Ammon's horn (tissue), 1 donor: Measurements from ENCODE around the gene SLC7A4.

ENCODE experiments used
- DNase-seq: peaks from one replicate; pipeline ENCODE4 v3.0.0-alpha.2; 2016; ENCODE audit warnings: low spot score

SLC7A4 gene

GRCh38 chr22:20983081-20983771 is 49.1 kb downstream of the SLC7A4 start:
- no peak for DNase-seq

- no peak for DNase-seq
These were observed 49.8 kb downstream of the SLC7A4 start for GRCh38 chr22:20982563-20982882.

- DNase-seq, result peak; percentile 92
These were observed 50.4 kb downstream of the SLC7A4 start, which contains the start of gene LZTR1 for GRCh38 chr22:20981787-20982562. Gene LZTR1 (plus strand): TSS chr22:20982297. CDS start chr22:20982372, 75 bp downstream.

GRCh38 chr22:20980938-20981722 is 51.2 kb downstream of the SLC7A4 start:
- DNase-seq, result no peak

GRCh38 chr22:20980523-20980922 is 51.8 kb downstream of the SLC7A4 start:
- DNase-seq, result no peak

- DNase-seq, result no peak
These were observed 52.4 kb downstream of the SLC7A4 start for GRCh38 chr22:20979940-20980453.

- DNase-seq, result no peak
These were observed 53.0 kb downstream of the SLC7A4 start for GRCh38 chr22:20979243-20979809.
